ENCODE data around the gene DDX41. TPM values are rescaled to one million over a fixed set of nuclear protein-coding genes. Genes with fewer than 3 reads are reported as not detected.

Gene DDX41
- total RNA-seq, 1 experiment from 2014 or later, result 133 TPM

GRCh38 chr5:177542816-177543465, 26.2 kb upstream of the DDX41 start:
- Histone ChIP-seq H4K8ac (replicated peaks; ENCODE audit: insufficient read length, low read depth, low read length) (no peak overlapping the region), H3K18ac (ENCODE audit: insufficient read length, low read depth, low read length) (no peak overlapping the region), H2BK15ac (ENCODE audit: low read depth, low read length) (no peak overlapping the region), H3K4me1 (ENCODE audit: insufficient read depth, low read length) (no peaks in the 10 kb centered on the region), H2BK5ac (ENCODE audit: insufficient read length, low read length) (no peak overlapping the region), H3K27ac (ENCODE audit: insufficient read length, low read depth, low read length) (no peak overlapping the region), H4K20me1 (ENCODE audit: control insufficient read depth, insufficient read depth, insufficient read length) (no peaks in the 10 kb centered on the region), H3K9me3 (ENCODE audit: control insufficient read depth, low read depth, low read length) (no peaks in the 10 kb centered on the region), H3K4me2 (ENCODE audit: insufficient read depth, insufficient read length, low read length) (no peak overlapping the region), H2BK120ac (ENCODE audit: low read depth, low read length, poor library complexity, severe bottlenecking) (no peak overlapping the region), H3K23ac (ENCODE audit: insufficient read length, low read depth, low read length) (no peak overlapping the region), H2BK20ac (ENCODE audit: low read depth, low read length, poor library complexity, severe bottlenecking) (no peak overlapping the region), H3K14ac (ENCODE audit: insufficient read depth, low read length) (no peak overlapping the region), H3K79me1 (ENCODE audit: insufficient read depth, low read depth, low read length, poor library complexity, severe bottlenecking) (peaks cover 6% of the 10 kb centered on the region), H3K79me2 (ENCODE audit: insufficient read depth, low read length) (peaks cover 4% of the 10 kb centered on the region; the same call in 1 of the 2 replicates), H3K56ac (ENCODE audit: insufficient read length, low read depth, low read length) (no peak overlapping the region), H3K23me2 (ENCODE audit: insufficient read length, low read depth, low read length, poor library complexity, severe bottlenecking) (no peaks in the 10 kb centered on the region), H2AK5ac (ENCODE audit: insufficient read length, low read length) (no peak overlapping the region), H4K5ac (ENCODE audit: insufficient read length, low read depth, low read length) (no peak overlapping the region), H2AFZ (ENCODE audit: low read length) (no peak overlapping the region), H4K91ac (ENCODE audit: insufficient read length, low read depth, low read length) (no peak overlapping the region), H3T11ph (ENCODE audit: low read length) (no peak overlapping the region), H2BK12ac (ENCODE audit: insufficient read length, low read depth, low read length) (no peak overlapping the region), H3K9ac (ENCODE audit: extremely low read depth, insufficient read length, low read length) (no peak overlapping the region), H3K4ac (ENCODE audit: low read depth, low read length) (no peak overlapping the region), H3K27me3 (ENCODE audit: insufficient read depth, low read length) (no peaks in the 10 kb centered on the region)
- no CpG with 5 or more reads among the region's 4 CpGs for WGBS (ENCODE audit: extremely low coverage, insufficient read length, low lambda C conversion rate)
- Mint-ChIP-seq H3K27ac (peak overlapping the region in 1 of 3 experiments; percentile 59; a peak in 1 of 7 replicates), H3K36me3 (ENCODE audit: insufficient read depth in 1 of 3, low read depth in 3 of 3) (peaks cover 15 to 33% (median 32%) of the 10 kb centered on the region in 3 experiments; a peak in 6 of 7 replicates), H3K9me3 (no peaks in the 10 kb centered on the region), H3K27me3 (ENCODE audit: low read depth) (no peaks in the 10 kb centered on the region), H3K4me1 (peaks cover 3 to 4% of the 10 kb centered on the region in 2 experiments; a peak in 3 of 4 replicates), H3K4me3 (no peak overlapping the region)
- no peak for TF ChIP-seq CTCF (conservative IDR thresholded peaks at IDR 0.05)
- no peak for DNase-seq

Data from H9 (cell line).